HCT116 (cell line): ENCODE results near the gene SLCO2A1.

ENCODE experiments used
- CTCF ChIP-seq, 3 experiments: fragments of 200-600 bp in 1 of 3; sonication (generic) in 1 of 3; IDR thresholded peaks in 2 of 3; conservative IDR thresholded peaks in 1 of 3; 2 replicates each; pipeline ENCODE4 v1.5.1; 2012 to 2017; ENCODE audit warnings: low read depth in 2 of 3, low read length in 2 of 3, antibody characterized with exemption in 1 of 3, borderline replicate concordance in 1 of 3, control low read depth in 1 of 3, mild to moderate bottlenecking in 1 of 3, mixed read lengths in 1 of 3, mixed run types in 1 of 3, moderate library complexity in 1 of 3; ENCODE audit not compliant: insufficient read depth in 1 of 3
- EZH2 ChIP-seq: fragments of 200-600 bp; sonication (generic); IDR thresholded peaks from 2 replicates; pipeline ENCODE4 v1.6.1; 2017; ENCODE audit warnings: antibody characterized with exemption, mixed run types
- POLR2A ChIP-seq: IDR thresholded peaks from 2 replicates; pipeline ENCODE4 v1.7.0; 2011; ENCODE audit warnings: borderline replicate concordance; ENCODE audit not compliant: insufficient read depth, insufficient read length; ENCODE audit errors: extremely low read depth
- POLR2AphosphoS5 ChIP-seq: IDR thresholded peaks from 2 replicates; pipeline ENCODE4 v1.6.1; 2011; ENCODE audit warnings: mild to moderate bottlenecking, low read depth, low read length, moderate library complexity

- TF ChIP-seq CTCF (IDR thresholded peaks at IDR 0.05 in 2 of 3, conservative IDR thresholded peaks at IDR 0.05 in 1 of 3; ENCODE audit: borderline replicate concordance in 1 of 3, insufficient read depth in 1 of 3, low read depth in 2 of 3, low read length in 2 of 3) (no peak), EZH2 (no peak), POLR2AphosphoS5 (no peak), POLR2A (no peak)
Measured at GRCh38 chr3:134056464-134056891, 26.8 kb upstream of the SLCO2A1 start.
